IMR-90 (cell line): ENCODE measurements around the gene SLC4A2. TPM values are rescaled to one million over a fixed set of nuclear protein-coding genes. Genes with fewer than 3 reads are reported as not detected.
A peak's percentile ranks its signal among the peaks of the same experiment; 100 is the strongest.

Source experiments
- ATAC-seq: fragments of 200-7000 bp; cut with Tn5 transposase; 2 replicates; pipeline ENCODE4 v1.9.1; 2020; ENCODE audit warnings: low read depth, mild to moderate bottlenecking, moderate library complexity
- BruUV-seq: library from RNA; stranded (reverse); fragments of 400-500 nt; replicated peaks from 2 replicates; lab custom pipeline; 2021; lab: Mats Ljungman, UMichigan
- CTCF ChIA-PET: fragments of 300-600 bp; formaldehyde crosslinking; extraction: SDS; loops from one replicate; lab custom pipeline; 2021; ENCODE audit warnings: antibody characterized with exemption; lab: Yijun Ruan, JAX
- POLR2A ChIA-PET: fragments of 300-600 bp; sonication (Branson Sonifier 250); formaldehyde crosslinking; loops from one replicate; lab custom pipeline; 2022; ENCODE audit warnings: antibody characterized with exemption; ENCODE audit not compliant: unreplicated experiment; lab: Charles Lee
- DNase-seq: peaks from one replicate; pipeline ENCODE4 v3.0.0; 2013
- H2AFZ ChIP-seq: replicated peaks from 2 replicates; pipeline ENCODE3; 2013; ENCODE audit warnings: low read length, mild to moderate bottlenecking; ENCODE audit not compliant: poor library complexity
- H2AK5ac ChIP-seq: 2 replicates; pipeline ENCODE4 v1.6.1; 2013; ENCODE audit warnings: low read depth, low read length, inconsistent platforms
- H2AK9ac ChIP-seq: replicated peaks from 2 replicates; pipeline ENCODE3; 2013; ENCODE audit warnings: mild to moderate bottlenecking, low read depth, low read length, moderate library complexity; ENCODE audit not compliant: poor library complexity
- H2BK120ac ChIP-seq: 2 replicates; pipeline ENCODE4 v1.6.1; 2013; ENCODE audit warnings: low read depth, low read length, inconsistent platforms
- H2BK15ac ChIP-seq: 3 replicates; pipeline ENCODE4 v1.6.1; 2013; ENCODE audit warnings: low read depth, low read length, inconsistent platforms
- H2BK20ac ChIP-seq: 2 replicates; pipeline ENCODE4 v1.6.1; 2013; ENCODE audit warnings: low read depth, mild to moderate bottlenecking, inconsistent platforms, low read length, moderate library complexity
- H2BK5ac ChIP-seq: 2 replicates; pipeline ENCODE4 v1.6.1; 2013; ENCODE audit warnings: mild to moderate bottlenecking, low read depth, low read length, inconsistent platforms; ENCODE audit not compliant: poor library complexity, severe bottlenecking
- H3K14ac ChIP-seq: replicated peaks from 2 replicates; pipeline ENCODE4 v1.6.1; 2013; ENCODE audit warnings: low read depth, low read length, inconsistent platforms
- H3K18ac ChIP-seq: 2 replicates; pipeline ENCODE4 v1.6.1; 2013; ENCODE audit warnings: low read depth, low read length, control low read depth
- H3K23ac ChIP-seq: 2 replicates; pipeline ENCODE4 v1.6.1; 2013; ENCODE audit warnings: low read depth, low read length, inconsistent platforms
- H3K27ac ChIP-seq: 2 replicates; pipeline ENCODE4 v1.5.1; 2013; ENCODE audit warnings: mild to moderate bottlenecking, control low read depth, low read length; ENCODE audit not compliant: insufficient read depth
- H3K27me3 ChIP-seq: 2 replicates; pipeline ENCODE4 v1.6.1; 2013; ENCODE audit warnings: low read length; ENCODE audit not compliant: control insufficient read depth, insufficient read depth
- H3K36me3 ChIP-seq: 2 replicates; pipeline ENCODE4 v1.6.1; 2013; ENCODE audit warnings: low read length, mixed read lengths; ENCODE audit not compliant: control insufficient read depth, insufficient read depth
- H3K4ac ChIP-seq: 2 replicates; pipeline ENCODE4 v1.6.1; 2013; ENCODE audit warnings: low read depth, low read length, inconsistent platforms
- H3K4me1 ChIP-seq: 2 replicates; pipeline ENCODE4 v1.6.1; 2013; ENCODE audit warnings: low read length, mixed read lengths; ENCODE audit not compliant: control insufficient read depth, insufficient read depth
- H3K4me2 ChIP-seq: 2 replicates; pipeline ENCODE4 v1.6.1; 2013; ENCODE audit warnings: low read depth, mild to moderate bottlenecking, control low read depth, low read length, moderate library complexity
- H3K4me3 ChIP-seq: 2 replicates; pipeline ENCODE4 v1.5.1; 2013; ENCODE audit warnings: low read depth, mild to moderate bottlenecking, control low read depth, low read length, moderate library complexity; ENCODE audit not compliant: insufficient read depth
- H3K56ac ChIP-seq: 2 replicates; pipeline ENCODE4 v1.6.1; 2013; ENCODE audit warnings: low read length, inconsistent platforms; ENCODE audit not compliant: insufficient read depth; ENCODE audit errors: extremely low read depth
- H3K79me1 ChIP-seq, 2 experiments: 2 replicates each; pipeline ENCODE4 v1.6.1; 2013; ENCODE audit warnings: low read length in 2 of 2, inconsistent platforms in 1 of 2, low read depth in 1 of 2
- H3K9ac ChIP-seq: 2 replicates; pipeline ENCODE4 v1.6.1; 2013; ENCODE audit warnings: low read depth, low read length, control low read depth
- H3K9me1 ChIP-seq: 2 replicates; pipeline ENCODE4 v1.6.1; 2013; ENCODE audit warnings: low read length, inconsistent platforms; ENCODE audit not compliant: insufficient read depth
- H3K9me3 ChIP-seq: 2 replicates; pipeline ENCODE4 v1.6.1; 2013; ENCODE audit warnings: low read length; ENCODE audit not compliant: control insufficient read depth, insufficient read depth
- H4K20me1 ChIP-seq: 2 replicates; pipeline ENCODE4 v1.6.1; 2013; ENCODE audit warnings: low read length, inconsistent platforms; ENCODE audit not compliant: insufficient read depth
- H4K5ac ChIP-seq: 2 replicates; pipeline ENCODE4 v1.6.1; 2013; ENCODE audit warnings: mild to moderate bottlenecking, low read depth, low read length, control low read depth
- H4K8ac ChIP-seq, 2 experiments: 2 replicates each; pipeline ENCODE4 v1.6.1; 2013; ENCODE audit warnings: low read depth in 2 of 2, low read length in 2 of 2, control low read depth in 1 of 2, inconsistent platforms in 1 of 2
- H4K91ac ChIP-seq: 2 replicates; pipeline ENCODE4 v1.6.1; 2013; ENCODE audit warnings: low read depth, low read length, inconsistent platforms; ENCODE audit not compliant: insufficient read depth
- BHLHE40 ChIP-seq: fragments of 150-350 bp; IDR thresholded peaks from 2 replicates; pipeline ENCODE4 v1.6.1; 2016; ENCODE audit warnings: mild to moderate bottlenecking, low read depth, low read length
- CEBPB ChIP-seq: IDR thresholded peaks from 2 replicates; pipeline ENCODE4 v1.6.1; 2012; ENCODE audit warnings: low read depth, low read length, improper control_type of control experiment
- CHD1 ChIP-seq: IDR thresholded peaks from 2 replicates; pipeline ENCODE4 v1.6.1; 2012; ENCODE audit warnings: low read depth, low read length, improper control_type of control experiment
- CTCF ChIP-seq: conservative IDR thresholded peaks from 2 replicates; pipeline ENCODE4 v1.5.1; 2012; ENCODE audit warnings: mild to moderate bottlenecking, low read depth, low read length, improper control_type of control experiment
- ELK1 ChIP-seq: fragments of 150-350 bp; IDR thresholded peaks from 2 replicates; pipeline ENCODE4 v1.6.1; 2016; ENCODE audit warnings: low read depth, mild to moderate bottlenecking, low read length, moderate library complexity, borderline replicate concordance
- FOS ChIP-seq: fragments of 150-350 bp; IDR thresholded peaks from 2 replicates; pipeline ENCODE4 v1.6.1; 2016; ENCODE audit warnings: low read depth, low read length
- MAFK ChIP-seq: IDR thresholded peaks from 2 replicates; pipeline ENCODE4 v1.6.1; 2012; ENCODE audit warnings: low read depth, low read length, improper control_type of control experiment
- MAZ ChIP-seq: IDR thresholded peaks from 2 replicates; pipeline ENCODE4 v1.6.1; 2012; ENCODE audit warnings: low read depth, mild to moderate bottlenecking, low read length, improper control_type of control experiment, moderate library complexity, borderline replicate concordance
- MXI1 ChIP-seq: IDR thresholded peaks from 2 replicates; pipeline ENCODE4 v1.6.1; 2012; ENCODE audit warnings: low read depth, mild to moderate bottlenecking, low read length, moderate library complexity, borderline replicate concordance
- NFE2L2 ChIP-seq: fragments of 150-350 bp; IDR thresholded peaks from 2 replicates; pipeline ENCODE4 v1.6.1; 2016; ENCODE audit warnings: low read depth, mild to moderate bottlenecking, low read length
- POLR2A ChIP-seq: IDR thresholded peaks from 2 replicates; pipeline ENCODE4 v1.6.1; 2012; ENCODE audit warnings: mild to moderate bottlenecking, low read depth, low read length
- RAD21 ChIP-seq: IDR thresholded peaks from 2 replicates; pipeline ENCODE4 v1.6.1; 2012; ENCODE audit warnings: low read length, improper control_type of control experiment
- RCOR1 ChIP-seq: IDR thresholded peaks from 2 replicates; pipeline ENCODE4 v1.6.1; 2012; ENCODE audit warnings: mild to moderate bottlenecking, low read length, improper control_type of control experiment; ENCODE audit not compliant: insufficient replicate concordance
- RFX5 ChIP-seq: IDR thresholded peaks from 2 replicates; pipeline ENCODE4 v1.8.0; 2012; ENCODE audit warnings: low read depth, mild to moderate bottlenecking, low read length, moderate library complexity
- SMC3 ChIP-seq: fragments of 150-350 bp; IDR thresholded peaks from 2 replicates; pipeline ENCODE4 v1.6.1; 2016; ENCODE audit warnings: low read depth, mild to moderate bottlenecking, antibody characterized with exemption, low read length, moderate library complexity
- WGBS, 2 experiments: methylation state at CpG; one replicate each; pipeline versions ENCODE4 v1.1.5 to v1.1.7; 2013; ENCODE audit warnings: missing lambda C conversion rate in 2 of 2; ENCODE audit not compliant: insufficient read length in 1 of 2; ENCODE audit errors: extremely low coverage in 2 of 2; 5-methylcytosine and 5-hydroxymethylcytosine counted together
- dilution Hi-C: fragments of 300-500 bp; cut with HindIII; formaldehyde crosslinking; loops from one replicate; pipeline ENCODE4 v1.14.3; 2018; ENCODE audit warnings: low sequenced_read_pairs; ENCODE audit not compliant: unreplicated experiment
- in situ Hi-C: fragments of 300-500 bp; cut with MboI; formaldehyde crosslinking; loops from 3 replicates; pipeline ENCODE4 v1.14.3; 2019; ENCODE audit warnings: low sequenced_read_pairs, inconsistent platforms, mixed read lengths
- intact Hi-C: fragments of 100-400 bp; cut with micrococcal nuclease; formaldehyde crosslinking; loops from 2 replicates; pipeline ENCODE4 v1.10.0; 2022
- polyA plus RNA-seq, 3 experiments: library from polyadenylated mRNA; depleted of rRNA; stranded (reverse); fragments of >200 nt; gene quantifications; 2 replicates each; pipeline ENCODE4 v1.2.3, GENCODE V29; 2012; ENCODE audit warnings: low replicate concordance in 1 of 3
- total RNA-seq: library from RNA; depleted of rRNA; stranded (reverse); fragments of >200 nt; gene quantifications from 2 replicates; pipeline ENCODE4 v1.2.3, GENCODE V29; 2012

The SLC4A2 gene
- total and polyA plus RNA-seq, 2 of the 4 experiments (the other 2 are of a cell fraction) = 29.6 to 91.0 TPM

- H3K14ac ChIP-seq = no peak within 1 kb of the TSS
- H3K9ac ChIP-seq = no peak within 1 kb of the TSS
- H3K23ac ChIP-seq = no peak within 1 kb of the TSS
- H3K27me3 ChIP-seq = no peaks in the 10 kb centered on the region; the same call in 1 of the 2 replicates
- H2AK9ac ChIP-seq = no peak within 1 kb of the TSS
- BruUV-seq = no TSS peak
- TF ChIP-seq ELK1 = no peak
- TF ChIP-seq MXI1 = no peak
- TF ChIP-seq BHLHE40 = no peak
- no peak for TF ChIP-seq MAFK
- TF ChIP-seq FOS = no peak
- TF ChIP-seq RFX5 = no peak
- TF ChIP-seq RAD21 = no peak
- TF ChIP-seq CHD1 = no peak
- TF ChIP-seq CEBPB = no peak
- TF ChIP-seq SMC3 = no peak
- TF ChIP-seq NFE2L2 = no peak
- no peak for TF ChIP-seq RCOR1
- TF ChIP-seq CTCF = no peak
- no peak for TF ChIP-seq POLR2A
- TF ChIP-seq MAZ = no peak
- H3K27ac ChIP-seq = no peak within 1 kb of the TSS
- intact Hi-C loops (no loop called here), in situ Hi-C loops (no loop called here), dilution Hi-C loops (no loop called here)
- H2BK5ac ChIP-seq = no peak within 1 kb of the TSS
- H4K20me1 ChIP-seq = peaks cover 18% of the 10 kb centered on the region
- ATAC-seq = no peak
- H3K79me1 ChIP-seq = no peaks in the 10 kb centered on the region
- no peak within 1 kb of the TSS for H3K4ac ChIP-seq
- H3K18ac ChIP-seq = no peak within 1 kb of the TSS
- no peak within 1 kb of the TSS for H3K4me3 ChIP-seq
- H3K9me1 ChIP-seq = peaks cover 6% of the 10 kb centered on the region; the same call in 1 of the 2 replicates
- H4K5ac ChIP-seq = no peak within 1 kb of the TSS
- H2BK15ac ChIP-seq = no peak within 1 kb of the TSS
- DNase-seq = no peak
- CTCF ChIA-PET = no interaction called here
- no peak within 1 kb of the TSS for H2BK20ac ChIP-seq
- 82% methylated on average over 14 of the region's 22 CpGs; no CpG with 5 or more reads in 1 of the 2 experiments for WGBS, 2 experiments
- peaks cover 11% of the 10 kb centered on the region; the same call in 1 of the 2 replicates for H3K4me1 ChIP-seq
- no peak within 1 kb of the TSS for H3K56ac ChIP-seq
- no peak within 1 kb of the TSS for H4K91ac ChIP-seq
- no peak within 1 kb of the TSS for H2AFZ ChIP-seq
- POLR2A ChIA-PET = no interaction called here
- H4K8ac ChIP-seq = no peak within 1 kb of the TSS
- H3K4me2 ChIP-seq = peak within 1 kb of the TSS; percentile 13; the same call in 1 of the 2 replicates
- H3K9me3 ChIP-seq = no peaks in the 10 kb centered on the region
- peaks cover 5% of the 10 kb centered on the region; the same call in 1 of the 2 replicates for H3K36me3 ChIP-seq
- H2AK5ac ChIP-seq = no peak within 1 kb of the TSS
- H2BK120ac ChIP-seq = no peak within 1 kb of the TSS
Measured at GRCh38 chr7:151047976-151048815, 11.2 kb upstream of the SLC4A2 start, which contains the start of gene ASIC3. TSS of gene ASIC3 (plus strand) at chr7:151048531. CDS start at chr7:151048886, 355 bp downstream.
